H9 (cell line): ENCODE data around the gene FHL2. TPM values are rescaled to one million over a fixed set of nuclear protein-coding genes. Genes with fewer than 3 reads are reported as not detected.

Experiments
- DNase-seq: peaks from one replicate; pipeline ENCODE4 v3.0.0-alpha.2; 2017
- H2AFZ ChIP-seq: one replicate; pipeline ENCODE4 v1.6.1; 2013; ENCODE audit warnings: mild to moderate bottlenecking, low read length, control low read depth, moderate library complexity
- H2AK5ac ChIP-seq: 2 replicates; pipeline ENCODE4 v1.6.1; 2013; ENCODE audit warnings: low read length, control low read depth, mixed read lengths; ENCODE audit not compliant: insufficient read length
- H2BK120ac ChIP-seq: one replicate; pipeline ENCODE4 v1.6.1; 2013; ENCODE audit warnings: low read depth, mild to moderate bottlenecking, low read length, control low read depth, inconsistent platforms; ENCODE audit not compliant: poor library complexity, severe bottlenecking
- H2BK12ac ChIP-seq: 2 replicates; pipeline ENCODE4 v1.6.1; 2013; ENCODE audit warnings: low read length, control low read depth, mixed read lengths, low read depth; ENCODE audit not compliant: insufficient read length
- H2BK15ac ChIP-seq: 2 replicates; pipeline ENCODE4 v1.6.1; 2013; ENCODE audit warnings: low read depth, low read length, control low read depth
- H2BK20ac ChIP-seq: one replicate; pipeline ENCODE4 v1.6.1; 2013; ENCODE audit warnings: low read depth, mild to moderate bottlenecking, low read length, control low read depth, inconsistent platforms; ENCODE audit not compliant: poor library complexity, severe bottlenecking
- H2BK5ac ChIP-seq: 2 replicates; pipeline ENCODE4 v1.6.1; 2013; ENCODE audit warnings: low read length, control low read depth, mixed read lengths; ENCODE audit not compliant: insufficient read length
- H3K14ac ChIP-seq: 2 replicates; pipeline ENCODE4 v1.6.1; 2013; ENCODE audit warnings: low read length, control low read depth; ENCODE audit not compliant: insufficient read depth
- H3K18ac ChIP-seq: 2 replicates; pipeline ENCODE4 v1.6.1; 2013; ENCODE audit warnings: low read depth, mild to moderate bottlenecking, mixed read lengths, low read length, control low read depth; ENCODE audit not compliant: insufficient read length
- H3K23ac ChIP-seq: 2 replicates; pipeline ENCODE4 v1.6.1; 2013; ENCODE audit warnings: low read length, control low read depth, mixed read lengths, low read depth; ENCODE audit not compliant: insufficient read length
- H3K23me2 ChIP-seq: 2 replicates; pipeline ENCODE4 v1.6.1; 2013; ENCODE audit warnings: low read depth, mild to moderate bottlenecking, mixed read lengths, low read length, control low read depth; ENCODE audit not compliant: insufficient read length, poor library complexity, severe bottlenecking
- H3K27ac ChIP-seq: 2 replicates; pipeline ENCODE4 v1.5.1; 2013; ENCODE audit warnings: low read length, control low read depth, mixed read lengths, low read depth; ENCODE audit not compliant: insufficient read length
- H3K27me3 ChIP-seq: 2 replicates; pipeline ENCODE4 v1.6.1; 2013; ENCODE audit warnings: low read length, control low read depth, inconsistent platforms; ENCODE audit not compliant: insufficient read depth
- H3K4ac ChIP-seq: 2 replicates; pipeline ENCODE4 v1.6.1; 2013; ENCODE audit warnings: low read depth, mild to moderate bottlenecking, control low read depth, inconsistent platforms, low read length, moderate library complexity
- H3K4me1 ChIP-seq: 2 replicates; pipeline ENCODE4 v1.6.1; 2013; ENCODE audit warnings: low read length, control low read depth, inconsistent platforms; ENCODE audit not compliant: insufficient read depth
- H3K4me2 ChIP-seq: 2 replicates; pipeline ENCODE4 v1.6.1; 2013; ENCODE audit warnings: low read length, control low read depth, mixed read lengths; ENCODE audit not compliant: insufficient read length, insufficient read depth
- H3K56ac ChIP-seq: 2 replicates; pipeline ENCODE4 v1.6.1; 2013; ENCODE audit warnings: low read depth, mild to moderate bottlenecking, mixed read lengths, low read length, control low read depth; ENCODE audit not compliant: insufficient read length
- H3K79me1 ChIP-seq: 2 replicates; pipeline ENCODE4 v1.6.1; 2013; ENCODE audit warnings: low read depth, mild to moderate bottlenecking, moderate library complexity, low read length, control low read depth, inconsistent platforms; ENCODE audit not compliant: insufficient read depth, poor library complexity, severe bottlenecking
- H3K79me2 ChIP-seq: 2 replicates; pipeline ENCODE4 v1.6.1; 2013; ENCODE audit warnings: low read length, control low read depth, inconsistent platforms; ENCODE audit not compliant: insufficient read depth
- H3K9ac ChIP-seq: 2 replicates; pipeline ENCODE4 v1.6.1; 2013; ENCODE audit warnings: low read length, control low read depth, mixed read lengths; ENCODE audit not compliant: insufficient read length; ENCODE audit errors: extremely low read depth
- H3K9me3 ChIP-seq: one replicate; pipeline ENCODE4 v1.6.1; 2013; ENCODE audit warnings: low read depth, low read length, inconsistent platforms; ENCODE audit not compliant: control insufficient read depth
- H3T11ph ChIP-seq: one replicate; pipeline ENCODE4 v1.6.1; 2013; ENCODE audit warnings: mild to moderate bottlenecking, low read length, control low read depth, inconsistent platforms
- H4K20me1 ChIP-seq: one replicate; pipeline ENCODE4 v1.6.1; 2013; ENCODE audit not compliant: control insufficient read depth, insufficient read length, insufficient read depth
- H4K5ac ChIP-seq: 2 replicates; pipeline ENCODE4 v1.6.1; 2013; ENCODE audit warnings: low read depth, mild to moderate bottlenecking, mixed read lengths, low read length, control low read depth; ENCODE audit not compliant: insufficient read length
- H4K8ac ChIP-seq: replicated peaks from 2 replicates; pipeline ENCODE4 v1.6.1; 2013; ENCODE audit warnings: low read length, control low read depth, mixed read lengths, low read depth; ENCODE audit not compliant: insufficient read length
- H4K91ac ChIP-seq: 2 replicates; pipeline ENCODE4 v1.6.1; 2013; ENCODE audit warnings: low read depth, mild to moderate bottlenecking, moderate library complexity, mixed read lengths, low read length, control low read depth; ENCODE audit not compliant: insufficient read length
- H3K27ac Mint-ChIP-seq, 3 experiments: 2 replicates in 2 of 3; 3 replicates in 1 of 3; pipeline ENCODE4 v1.8.0; 2020 to 2021; ENCODE audit warnings: mixed read lengths in 3 of 3, mild to moderate bottlenecking in 1 of 3, moderate library complexity in 1 of 3
- H3K27me3 Mint-ChIP-seq: 2 replicates; pipeline ENCODE4 v1.8.0; 2021; ENCODE audit warnings: low read depth, mild to moderate bottlenecking, moderate library complexity, mixed read lengths
- H3K36me3 Mint-ChIP-seq, 3 experiments: 2 replicates in 2 of 3; 3 replicates in 1 of 3; pipeline ENCODE4 v1.8.0; 2020 to 2021; ENCODE audit warnings: low read depth in 3 of 3, mixed read lengths in 3 of 3; ENCODE audit not compliant: insufficient read depth in 1 of 3
- H3K4me1 Mint-ChIP-seq, 2 experiments: 2 replicates each; pipeline ENCODE4 v1.8.0; 2020; ENCODE audit warnings: mixed read lengths in 2 of 2
- H3K4me3 Mint-ChIP-seq, 2 experiments: 2 replicates in 1 of 2; 3 replicates in 1 of 2; pipeline ENCODE4 v1.8.0; 2020 to 2021; ENCODE audit warnings: mild to moderate bottlenecking in 2 of 2, mixed read lengths in 2 of 2, moderate library complexity in 1 of 2
- H3K9me3 Mint-ChIP-seq, 2 experiments: 2 replicates in 1 of 2; 3 replicates in 1 of 2; pipeline ENCODE4 v1.8.0; 2020; ENCODE audit warnings: mild to moderate bottlenecking in 2 of 2, mixed read lengths in 2 of 2, moderate library complexity in 1 of 2
- WGBS: extraction: QIAGEN DNeasy Blood & Tissue Kit; methylation state at CpG from one replicate; pipeline ENCODE4 v1.1.7; 2013; ENCODE audit warnings: missing lambda C conversion rate, low lambda C conversion rate, mixed read lengths; ENCODE audit not compliant: insufficient read length; ENCODE audit errors: extremely low coverage; 5-methylcytosine and 5-hydroxymethylcytosine counted together
- total RNA-seq: library from RNA; stranded (reverse); gene quantifications from 2 replicates; pipeline ENCODE4 v1.2.1, GENCODE V29; 2021
- TF ChIP-seq, protein P1 (sequence below): fragments of 200-600 bp; sonication (generic); conservative IDR thresholded peaks from 3 replicates; pipeline ENCODE4 v1.8.0; 2021; ENCODE audit warnings: antibody characterized with exemption, mild to moderate bottlenecking

The FHL2 gene
- total RNA-seq, 1 experiment from 2014 or later: 34.9 TPM

DNA sequence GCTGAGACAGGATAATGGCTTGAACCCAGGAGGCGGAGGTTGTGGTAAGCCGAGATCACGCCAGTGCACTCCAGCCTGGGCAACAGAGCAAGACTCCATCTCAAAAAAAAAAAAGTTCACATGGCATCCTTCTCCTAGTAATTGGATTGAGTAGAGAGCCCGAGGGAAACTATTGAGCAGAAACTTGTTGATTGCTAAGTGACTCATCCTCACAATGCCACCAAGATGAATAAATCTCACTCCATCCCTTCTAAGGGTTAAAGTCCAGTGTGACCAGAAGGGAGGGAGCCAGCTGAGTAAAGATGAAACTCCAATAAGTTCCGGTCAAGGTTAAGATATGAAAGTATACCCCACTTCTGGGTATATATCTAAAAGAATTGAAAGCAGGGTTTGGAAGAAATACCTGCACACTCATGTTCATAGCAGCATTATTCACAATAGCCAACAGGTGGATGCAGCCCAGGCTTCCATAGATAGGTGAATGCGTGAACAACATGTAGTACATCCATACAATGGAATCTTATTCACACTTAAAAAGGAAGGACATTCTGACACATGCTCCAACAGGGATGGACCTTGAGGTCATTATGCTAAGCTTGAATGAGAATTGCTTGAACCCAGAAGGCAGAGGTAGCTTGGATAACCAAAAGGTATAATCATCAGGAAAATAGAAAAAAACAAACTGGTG lies 13.0 kb upstream of the FHL2 start:
- no CpG with 5 or more reads among the region's 6 CpGs for WGBS
- Histone ChIP-seq H3T11ph (no peak overlapping the region), H3K23me2 (no peaks in the 10 kb centered on the region), H3K9me3 (no peaks in the 10 kb centered on the region), H2BK120ac (no peak overlapping the region), H3K79me1 (no peaks in the 10 kb centered on the region), H3K23ac (no peak overlapping the region), H3K27me3 (no peaks in the 10 kb centered on the region), H4K20me1 (no peaks in the 10 kb centered on the region), H3K18ac (no peak overlapping the region), H3K27ac (no peak overlapping the region), H3K56ac (no peak overlapping the region), H2AK5ac (no peak overlapping the region), H3K4me2 (no peak overlapping the region), H3K9ac (no peak overlapping the region), H3K79me2 (no peaks in the 10 kb centered on the region), H3K14ac (no peak overlapping the region), H2BK12ac (no peak overlapping the region), H2BK20ac (no peak overlapping the region), H4K91ac (no peak overlapping the region), H4K8ac (no peak overlapping the region), H2BK15ac (no peak overlapping the region), H2BK5ac (no peak overlapping the region), H3K4ac (no peak overlapping the region), H2AFZ (no peak overlapping the region), H3K4me1 (no peaks in the 10 kb centered on the region), H4K5ac (no peak overlapping the region)
- no peaks in the 10 kb centered on the region for H3K36me3 Mint-ChIP-seq
- H3K4me1 Mint-ChIP-seq: peaks cover 0 to 5% of the 10 kb centered on the region in 2 experiments; a peak in 2 of 4 replicates
- peaks cover 6% of the 10 kb centered on the region for H3K27me3 Mint-ChIP-seq
- no peak overlapping the region for H3K27ac Mint-ChIP-seq
- no peak for DNase-seq
- TF ChIP-seq, protein P1, sequence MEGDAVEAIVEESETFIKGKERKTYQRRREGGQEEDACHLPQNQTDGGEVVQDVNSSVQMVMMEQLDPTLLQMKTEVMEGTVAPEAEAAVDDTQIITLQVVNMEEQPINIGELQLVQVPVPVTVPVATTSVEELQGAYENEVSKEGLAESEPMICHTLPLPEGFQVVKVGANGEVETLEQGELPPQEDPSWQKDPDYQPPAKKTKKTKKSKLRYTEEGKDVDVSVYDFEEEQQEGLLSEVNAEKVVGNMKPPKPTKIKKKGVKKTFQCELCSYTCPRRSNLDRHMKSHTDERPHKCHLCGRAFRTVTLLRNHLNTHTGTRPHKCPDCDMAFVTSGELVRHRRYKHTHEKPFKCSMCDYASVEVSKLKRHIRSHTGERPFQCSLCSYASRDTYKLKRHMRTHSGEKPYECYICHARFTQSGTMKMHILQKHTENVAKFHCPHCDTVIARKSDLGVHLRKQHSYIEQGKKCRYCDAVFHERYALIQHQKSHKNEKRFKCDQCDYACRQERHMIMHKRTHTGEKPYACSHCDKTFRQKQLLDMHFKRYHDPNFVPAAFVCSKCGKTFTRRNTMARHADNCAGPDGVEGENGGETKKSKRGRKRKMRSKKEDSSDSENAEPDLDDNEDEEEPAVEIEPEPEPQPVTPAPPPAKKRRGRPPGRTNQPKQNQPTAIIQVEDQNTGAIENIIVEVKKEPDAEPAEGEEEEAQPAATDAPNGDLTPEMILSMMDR: no peak
- H3K4me3 Mint-ChIP-seq: no peak overlapping the region
- no peaks in the 10 kb centered on the region for H3K9me3 Mint-ChIP-seq
